IMR-90 (cell line): ENCODE measurements around the gene SLBP. TPM values are rescaled to one million over a fixed set of nuclear protein-coding genes. Genes with fewer than 3 reads are reported as not detected.

ENCODE experiments used
- ATAC-seq: fragments of 200-7000 bp; cut with Tn5 transposase; 2 replicates; pipeline ENCODE4 v1.9.1; 2020; ENCODE audit warnings: low read depth, mild to moderate bottlenecking, moderate library complexity
- BruUV-seq: library from RNA; stranded (reverse); fragments of 400-500 nt; replicated peaks from 2 replicates; lab custom pipeline; 2021; lab: Mats Ljungman, UMichigan
- CTCF ChIA-PET: fragments of 300-600 bp; formaldehyde crosslinking; extraction: SDS; loops from one replicate; lab custom pipeline; 2021; ENCODE audit warnings: antibody characterized with exemption; lab: Yijun Ruan, JAX
- POLR2A ChIA-PET: fragments of 300-600 bp; sonication (Branson Sonifier 250); formaldehyde crosslinking; loops from one replicate; lab custom pipeline; 2022; ENCODE audit warnings: antibody characterized with exemption; ENCODE audit not compliant: unreplicated experiment; lab: Charles Lee
- DNase-seq: peaks from one replicate; pipeline ENCODE4 v3.0.0; 2013
- H2AFZ ChIP-seq: replicated peaks from 2 replicates; pipeline ENCODE3; 2013; ENCODE audit warnings: low read length, mild to moderate bottlenecking; ENCODE audit not compliant: poor library complexity
- H2AK5ac ChIP-seq: 2 replicates; pipeline ENCODE4 v1.6.1; 2013; ENCODE audit warnings: low read depth, low read length, inconsistent platforms
- H2AK9ac ChIP-seq: replicated peaks from 2 replicates; pipeline ENCODE3; 2013; ENCODE audit warnings: mild to moderate bottlenecking, low read depth, low read length, moderate library complexity; ENCODE audit not compliant: poor library complexity
- H2BK120ac ChIP-seq: 2 replicates; pipeline ENCODE4 v1.6.1; 2013; ENCODE audit warnings: low read depth, low read length, inconsistent platforms
- H2BK15ac ChIP-seq: 3 replicates; pipeline ENCODE4 v1.6.1; 2013; ENCODE audit warnings: low read depth, low read length, inconsistent platforms
- H2BK20ac ChIP-seq: 2 replicates; pipeline ENCODE4 v1.6.1; 2013; ENCODE audit warnings: low read depth, mild to moderate bottlenecking, inconsistent platforms, low read length, moderate library complexity
- H2BK5ac ChIP-seq: 2 replicates; pipeline ENCODE4 v1.6.1; 2013; ENCODE audit warnings: mild to moderate bottlenecking, low read depth, low read length, inconsistent platforms; ENCODE audit not compliant: poor library complexity, severe bottlenecking
- H3K14ac ChIP-seq: replicated peaks from 2 replicates; pipeline ENCODE4 v1.6.1; 2013; ENCODE audit warnings: low read depth, low read length, inconsistent platforms
- H3K18ac ChIP-seq: 2 replicates; pipeline ENCODE4 v1.6.1; 2013; ENCODE audit warnings: low read depth, low read length, control low read depth
- H3K23ac ChIP-seq: 2 replicates; pipeline ENCODE4 v1.6.1; 2013; ENCODE audit warnings: low read depth, low read length, inconsistent platforms
- H3K27ac ChIP-seq: 2 replicates; pipeline ENCODE4 v1.5.1; 2013; ENCODE audit warnings: mild to moderate bottlenecking, control low read depth, low read length; ENCODE audit not compliant: insufficient read depth
- H3K27me3 ChIP-seq: 2 replicates; pipeline ENCODE4 v1.6.1; 2013; ENCODE audit warnings: low read length; ENCODE audit not compliant: control insufficient read depth, insufficient read depth
- H3K36me3 ChIP-seq: 2 replicates; pipeline ENCODE4 v1.6.1; 2013; ENCODE audit warnings: low read length, mixed read lengths; ENCODE audit not compliant: control insufficient read depth, insufficient read depth
- H3K4ac ChIP-seq: 2 replicates; pipeline ENCODE4 v1.6.1; 2013; ENCODE audit warnings: low read depth, low read length, inconsistent platforms
- H3K4me1 ChIP-seq: 2 replicates; pipeline ENCODE4 v1.6.1; 2013; ENCODE audit warnings: low read length, mixed read lengths; ENCODE audit not compliant: control insufficient read depth, insufficient read depth
- H3K4me2 ChIP-seq: 2 replicates; pipeline ENCODE4 v1.6.1; 2013; ENCODE audit warnings: low read depth, mild to moderate bottlenecking, control low read depth, low read length, moderate library complexity
- H3K4me3 ChIP-seq: 2 replicates; pipeline ENCODE4 v1.5.1; 2013; ENCODE audit warnings: low read depth, mild to moderate bottlenecking, control low read depth, low read length, moderate library complexity; ENCODE audit not compliant: insufficient read depth
- H3K56ac ChIP-seq: 2 replicates; pipeline ENCODE4 v1.6.1; 2013; ENCODE audit warnings: low read length, inconsistent platforms; ENCODE audit not compliant: insufficient read depth; ENCODE audit errors: extremely low read depth
- H3K79me1 ChIP-seq, 2 experiments: 2 replicates each; pipeline ENCODE4 v1.6.1; 2013; ENCODE audit warnings: low read length in 2 of 2, inconsistent platforms in 1 of 2, low read depth in 1 of 2
- H3K9ac ChIP-seq: 2 replicates; pipeline ENCODE4 v1.6.1; 2013; ENCODE audit warnings: low read depth, low read length, control low read depth
- H3K9me1 ChIP-seq: 2 replicates; pipeline ENCODE4 v1.6.1; 2013; ENCODE audit warnings: low read length, inconsistent platforms; ENCODE audit not compliant: insufficient read depth
- H3K9me3 ChIP-seq: 2 replicates; pipeline ENCODE4 v1.6.1; 2013; ENCODE audit warnings: low read length; ENCODE audit not compliant: control insufficient read depth, insufficient read depth
- H4K20me1 ChIP-seq: 2 replicates; pipeline ENCODE4 v1.6.1; 2013; ENCODE audit warnings: low read length, inconsistent platforms; ENCODE audit not compliant: insufficient read depth
- H4K5ac ChIP-seq: 2 replicates; pipeline ENCODE4 v1.6.1; 2013; ENCODE audit warnings: mild to moderate bottlenecking, low read depth, low read length, control low read depth
- H4K8ac ChIP-seq, 2 experiments: 2 replicates each; pipeline ENCODE4 v1.6.1; 2013; ENCODE audit warnings: low read depth in 2 of 2, low read length in 2 of 2, control low read depth in 1 of 2, inconsistent platforms in 1 of 2
- H4K91ac ChIP-seq: 2 replicates; pipeline ENCODE4 v1.6.1; 2013; ENCODE audit warnings: low read depth, low read length, inconsistent platforms; ENCODE audit not compliant: insufficient read depth
- CHD1 ChIP-seq: IDR thresholded peaks from 2 replicates; pipeline ENCODE4 v1.6.1; 2012; ENCODE audit warnings: low read depth, low read length, improper control_type of control experiment
- CTCF ChIP-seq: conservative IDR thresholded peaks from 2 replicates; pipeline ENCODE4 v1.5.1; 2012; ENCODE audit warnings: mild to moderate bottlenecking, low read depth, low read length, improper control_type of control experiment
- ELK1 ChIP-seq: fragments of 150-350 bp; IDR thresholded peaks from 2 replicates; pipeline ENCODE4 v1.6.1; 2016; ENCODE audit warnings: low read depth, mild to moderate bottlenecking, low read length, moderate library complexity, borderline replicate concordance
- FOS ChIP-seq: fragments of 150-350 bp; IDR thresholded peaks from 2 replicates; pipeline ENCODE4 v1.6.1; 2016; ENCODE audit warnings: low read depth, low read length
- MAFK ChIP-seq: IDR thresholded peaks from 2 replicates; pipeline ENCODE4 v1.6.1; 2012; ENCODE audit warnings: low read depth, low read length, improper control_type of control experiment
- MAZ ChIP-seq: IDR thresholded peaks from 2 replicates; pipeline ENCODE4 v1.6.1; 2012; ENCODE audit warnings: low read depth, mild to moderate bottlenecking, low read length, improper control_type of control experiment, moderate library complexity, borderline replicate concordance
- MXI1 ChIP-seq: IDR thresholded peaks from 2 replicates; pipeline ENCODE4 v1.6.1; 2012; ENCODE audit warnings: low read depth, mild to moderate bottlenecking, low read length, moderate library complexity, borderline replicate concordance
- RCOR1 ChIP-seq: IDR thresholded peaks from 2 replicates; pipeline ENCODE4 v1.6.1; 2012; ENCODE audit warnings: mild to moderate bottlenecking, low read length, improper control_type of control experiment; ENCODE audit not compliant: insufficient replicate concordance
- SMC3 ChIP-seq: fragments of 150-350 bp; IDR thresholded peaks from 2 replicates; pipeline ENCODE4 v1.6.1; 2016; ENCODE audit warnings: low read depth, mild to moderate bottlenecking, antibody characterized with exemption, low read length, moderate library complexity
- USF2 ChIP-seq: fragments of 150-350 bp; IDR thresholded peaks from 2 replicates; pipeline ENCODE4 v1.6.1; 2017; ENCODE audit warnings: mild to moderate bottlenecking, antibody characterized with exemption, low read length, low read depth
- WGBS, 2 experiments: methylation state at CpG; one replicate each; pipeline versions ENCODE4 v1.1.5 to v1.1.7; 2013; ENCODE audit warnings: missing lambda C conversion rate in 2 of 2; ENCODE audit not compliant: insufficient read length in 1 of 2; ENCODE audit errors: extremely low coverage in 2 of 2; 5-methylcytosine and 5-hydroxymethylcytosine counted together
- dilution Hi-C: fragments of 300-500 bp; cut with HindIII; formaldehyde crosslinking; loops from one replicate; pipeline ENCODE4 v1.14.3; 2018; ENCODE audit warnings: low sequenced_read_pairs; ENCODE audit not compliant: unreplicated experiment
- in situ Hi-C: fragments of 300-500 bp; cut with MboI; formaldehyde crosslinking; loops from 3 replicates; pipeline ENCODE4 v1.14.3; 2019; ENCODE audit warnings: low sequenced_read_pairs, inconsistent platforms, mixed read lengths
- intact Hi-C: fragments of 100-400 bp; cut with micrococcal nuclease; formaldehyde crosslinking; loops from 2 replicates; pipeline ENCODE4 v1.10.0; 2022
- polyA plus RNA-seq, 3 experiments: library from polyadenylated mRNA; depleted of rRNA; stranded (reverse); fragments of >200 nt; gene quantifications; 2 replicates each; pipeline ENCODE4 v1.2.3, GENCODE V29; 2012; ENCODE audit warnings: low replicate concordance in 1 of 3
- total RNA-seq: library from RNA; depleted of rRNA; stranded (reverse); fragments of >200 nt; gene quantifications from 2 replicates; pipeline ENCODE4 v1.2.3, GENCODE V29; 2012

SLBP gene
- total and polyA plus RNA-seq, 2 of the 4 experiments (the other 2 are of a cell fraction) = 64.9 to 66.1 TPM

GRCh38 chr4:1660948-1661677 lies 51.0 kb downstream of the SLBP start:
- no peak overlapping the region for H4K8ac ChIP-seq
- no peak overlapping the region for H3K23ac ChIP-seq
- no peak for TF ChIP-seq USF2
- no peak for TF ChIP-seq ELK1
- TF ChIP-seq FOS = no peak
- no peak for TF ChIP-seq SMC3
- TF ChIP-seq MAFK = no peak
- TF ChIP-seq RCOR1 = no peak
- TF ChIP-seq CTCF = no peak
- TF ChIP-seq MAZ = no peak
- TF ChIP-seq MXI1 = no peak
- no peak for TF ChIP-seq CHD1
- no peak overlapping the region for H2BK15ac ChIP-seq
- no peaks in the 10 kb centered on the region for H4K20me1 ChIP-seq
- no peak overlapping the region for H3K56ac ChIP-seq
- H3K9me1 ChIP-seq = no peaks in the 10 kb centered on the region
- H3K27me3 ChIP-seq = no peaks in the 10 kb centered on the region
- no TSS peak for BruUV-seq
- H2BK120ac ChIP-seq = no peak overlapping the region
- no peak overlapping the region for H4K5ac ChIP-seq
- no peaks in the 10 kb centered on the region for H3K9me3 ChIP-seq
- no peak overlapping the region for H3K27ac ChIP-seq
- no peaks in the 10 kb centered on the region for H3K4me1 ChIP-seq
- DNase-seq (no peak), ATAC-seq (no peak)
- WGBS, 2 experiments = no CpG with 5 or more reads among the region's 25 CpGs
- no peak overlapping the region for H2BK5ac ChIP-seq
- H3K9ac ChIP-seq = no peak overlapping the region
- H2AFZ ChIP-seq = no peak overlapping the region
- no peak overlapping the region for H3K14ac ChIP-seq
- H3K4me3 ChIP-seq = no peak overlapping the region
- H2BK20ac ChIP-seq = no peak overlapping the region
- H4K91ac ChIP-seq = no peak overlapping the region
- no peaks in the 10 kb centered on the region for H3K79me1 ChIP-seq
- dilution Hi-C loops = no loop called here
- H3K36me3 ChIP-seq = no peaks in the 10 kb centered on the region
- no peak overlapping the region for H3K4me2 ChIP-seq
- POLR2A ChIA-PET = no interaction called here
- H2AK9ac ChIP-seq = no peak overlapping the region
- no peak overlapping the region for H2AK5ac ChIP-seq
- no peak overlapping the region for H3K4ac ChIP-seq
- CTCF ChIA-PET = no interaction called here
- intact Hi-C loops = no loop called here
- in situ Hi-C loops = no loop called here
- no peak overlapping the region for H3K18ac ChIP-seq
